GM12865 (cell line): ENCODE measurements around the gene RNF167.

Source experiments
- DNase-seq: peaks from one replicate; pipeline ENCODE4 v3.0.0; 2010; ENCODE audit warnings: low read depth
- H3K4me3 ChIP-seq: 2 replicates; pipeline ENCODE4 v1.5.1; 2011; ENCODE audit warnings: mild to moderate bottlenecking, low read depth, low read length, control low read depth
- CTCF ChIP-seq: IDR thresholded peaks from 2 replicates; pipeline ENCODE4 v1.5.1; 2011; ENCODE audit warnings: low read length, control low read depth, low read depth, inconsistent platforms; ENCODE audit not compliant: insufficient read depth; ENCODE audit errors: missing control alignments

RNF167 gene

DNA sequence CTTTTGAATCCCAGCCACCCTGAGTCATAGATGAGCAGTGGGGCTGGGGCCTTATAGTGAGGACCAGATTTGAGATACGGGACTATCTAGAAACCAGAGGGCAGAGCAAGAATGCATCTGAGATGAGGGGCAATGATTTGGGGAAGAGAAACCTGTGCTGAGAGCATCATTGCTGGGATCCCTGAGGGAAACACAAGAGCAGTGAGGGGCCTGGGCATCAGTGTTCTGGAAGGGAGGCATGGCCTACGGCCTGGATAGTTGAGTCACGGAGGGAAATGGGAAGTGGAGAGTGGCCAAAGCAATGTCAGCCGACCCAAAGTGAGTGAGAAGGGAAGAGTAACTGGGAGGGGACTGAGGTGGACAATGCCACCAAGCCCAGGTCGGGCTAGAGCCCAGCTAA is 42.2 kb downstream of the RNF167 start:
- no peak for TF ChIP-seq CTCF
- DNase-seq, result no peak
- H3K4me3 ChIP-seq, result no peak overlapping the region

DNA sequence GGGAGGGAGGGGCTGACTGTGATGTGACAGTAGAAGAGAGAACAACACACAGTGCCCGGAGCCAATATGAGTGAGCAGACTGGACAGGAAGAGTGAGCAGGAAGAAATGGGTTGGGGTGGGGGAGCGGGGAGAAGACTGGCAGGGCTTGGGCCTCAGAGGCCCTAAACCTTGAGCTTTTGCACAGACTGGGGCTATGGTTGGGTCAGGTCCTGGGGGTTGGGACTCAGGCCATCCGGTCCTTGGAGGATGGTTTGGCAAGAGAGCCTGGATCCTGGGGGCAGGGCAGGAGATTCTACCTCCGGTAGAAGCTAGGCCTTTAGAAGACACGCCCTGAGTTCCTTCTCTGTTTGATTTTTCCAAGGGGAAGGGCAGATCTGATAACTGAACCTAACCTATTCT is 46.3 kb downstream of the RNF167 start:
- peak overlapping the region; percentile 66 for H3K4me3 ChIP-seq
- peak; percentile 20 for DNase-seq
- no peak for TF ChIP-seq CTCF

DNA sequence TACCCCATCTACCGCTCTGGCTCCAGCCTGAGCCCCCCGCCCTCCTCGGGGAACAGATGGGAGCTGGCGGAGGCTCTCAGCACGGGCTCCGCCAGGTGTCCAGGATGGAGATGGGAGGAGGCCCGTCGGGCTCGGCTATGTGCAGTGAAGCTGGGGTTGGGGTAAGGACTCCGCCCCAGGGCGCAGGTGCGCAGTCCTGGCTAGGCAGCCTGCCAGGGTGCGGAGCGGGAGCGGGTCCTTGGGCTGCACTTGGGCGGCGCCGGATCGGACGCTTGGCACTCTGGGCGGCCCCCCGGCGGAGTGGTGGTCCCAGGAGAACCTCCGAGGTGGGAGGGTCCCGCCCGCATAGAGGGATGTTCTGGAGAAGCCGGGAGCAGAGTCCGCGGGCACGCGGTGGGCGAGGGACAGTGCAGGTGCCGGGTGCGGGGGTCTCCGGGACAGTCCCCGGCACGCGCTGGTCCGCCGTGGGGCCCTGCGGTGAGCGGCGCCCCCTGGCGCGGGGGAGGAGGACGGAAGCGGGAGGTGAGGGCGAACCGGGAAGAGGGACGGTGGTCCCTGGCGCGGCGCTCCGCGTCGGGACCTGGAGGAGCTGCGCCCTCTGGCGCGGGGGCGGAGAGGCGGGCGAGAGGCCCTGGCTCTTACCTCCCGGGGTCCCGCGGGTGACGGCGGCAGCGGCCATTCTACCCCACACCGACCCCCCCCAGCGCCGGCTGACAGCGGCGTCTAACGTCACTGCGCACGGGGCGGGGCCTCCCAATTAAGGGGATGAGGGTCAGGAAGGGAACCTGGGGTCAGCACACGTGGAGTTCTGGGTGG is 47.1 kb downstream of the RNF167 start, which contains the start of gene CAMTA2:
Gene CAMTA2, minus strand, starts transcription at position 725 of the 816 bp plus-strand sequence. CDS start 1,453 bp downstream, outside the sequence.
- DNase-seq, result peak; percentile 86
- peak within 1 kb of the TSS; percentile 66 for H3K4me3 ChIP-seq
- TF ChIP-seq CTCF, result peak; percentile 64

DNA sequence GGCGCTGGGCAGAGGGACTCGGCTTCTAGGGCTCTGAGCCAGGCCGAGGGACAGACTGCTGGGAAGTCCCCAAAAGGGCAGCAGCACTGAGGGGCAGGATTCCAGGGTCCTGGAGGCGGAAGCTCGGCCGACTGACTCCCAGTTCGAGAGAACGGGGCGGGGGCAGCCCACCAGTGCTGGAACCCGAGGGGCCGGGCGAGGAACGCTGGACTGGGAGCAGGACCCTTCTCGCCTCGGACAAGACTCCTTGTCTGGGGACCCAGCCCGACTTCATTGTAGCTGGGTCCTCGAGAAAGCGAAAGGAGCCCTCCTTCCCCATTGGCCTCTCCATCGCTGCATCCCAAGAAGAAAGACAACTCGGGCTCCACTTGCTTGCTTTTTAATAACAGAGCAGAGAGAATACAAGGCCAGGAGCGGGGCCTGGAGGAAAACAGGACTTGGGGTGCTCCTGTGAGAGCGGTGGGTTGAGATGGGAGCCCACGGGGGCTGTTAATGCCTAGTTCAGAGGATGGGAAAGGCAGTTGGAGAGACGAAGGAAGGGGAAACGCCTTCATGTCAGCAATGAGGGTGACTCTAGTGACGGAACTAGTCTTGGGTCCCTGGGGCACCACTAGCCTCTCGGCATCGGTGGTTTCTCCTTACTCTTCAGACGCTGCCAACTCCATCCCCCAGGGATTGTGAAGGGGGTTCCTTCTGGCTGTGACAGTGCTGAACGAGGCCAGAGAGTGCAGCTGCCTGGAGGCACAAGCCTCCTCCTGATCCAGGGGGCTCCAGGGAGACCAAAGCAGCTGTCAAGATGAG is 47.9 kb downstream of the RNF167 start:
- no peak for TF ChIP-seq CTCF
- peak overlapping the region; percentile 66 for H3K4me3 ChIP-seq
- peak; percentile 36 for DNase-seq

DNA sequence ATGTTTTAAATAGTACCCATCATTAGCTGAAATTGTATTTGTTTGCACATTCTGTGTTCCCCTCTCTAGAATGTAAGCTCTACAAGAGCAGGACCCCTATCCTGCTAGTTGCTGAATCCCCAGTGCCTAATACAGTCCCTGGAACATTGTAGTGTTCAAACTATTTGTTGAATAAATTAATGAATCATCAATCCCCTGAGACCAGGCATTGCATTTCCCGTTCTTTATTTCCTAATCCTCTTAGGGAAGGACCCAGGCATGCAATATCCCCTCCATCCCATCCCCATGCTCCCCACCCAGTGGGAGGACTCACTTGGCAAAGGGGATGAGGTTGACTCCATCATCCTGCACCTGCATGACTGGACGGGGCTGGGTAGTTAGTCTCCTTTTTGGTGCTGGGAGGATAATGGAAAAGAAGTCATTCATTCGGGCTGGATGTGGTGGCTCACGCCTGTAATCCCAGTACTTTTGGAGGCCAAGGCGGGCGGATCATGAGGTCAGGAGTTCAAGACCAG is 54.1 kb downstream of the RNF167 start:
- no peak for DNase-seq
- no peak overlapping the region for H3K4me3 ChIP-seq
- TF ChIP-seq CTCF, result no peak
